Lung (tissue), 13 donors: ENCODE measurements around the gene CDKN2B. TPM values are rescaled to one million over a fixed set of nuclear protein-coding genes. Genes with fewer than 3 reads are reported as not detected.
"Not testable (repeated sequence)": the region's sequence is repeated elsewhere in the genome, so short reads cannot be mapped to it uniquely, and the experiment has no call there.

Experiments used
- ATAC-seq: fragments of 200-7000 bp; cut with Tn5 transposase; one replicate; pipeline ENCODE4 v1.9.1; 2020; ENCODE audit warnings: moderate number of reproducible peaks; ENCODE audit not compliant: insufficient read depth, low FRiP score
- DNase-seq, 3 donors: peaks; one replicate each; pipeline ENCODE4 v3.0.0-alpha.2; 2013 to 2017
- H3K27ac ChIP-seq, 2 donors: one replicate each; pipeline ENCODE4 v1.5.1; 2013; ENCODE audit warnings: mild to moderate bottlenecking in 2 of 2, moderate library complexity in 2 of 2, control low read depth in 1 of 2, inconsistent platforms in 1 of 2, low read depth in 1 of 2, low read length in 1 of 2
- H3K27me3 ChIP-seq, 3 donors: one replicate each; pipeline ENCODE4 v1.5.1; 2013; ENCODE audit warnings: low read length in 2 of 3; ENCODE audit not compliant: control insufficient read depth in 3 of 3, insufficient read depth in 3 of 3
- H3K36me3 ChIP-seq, 4 donors: one replicate each; pipeline ENCODE4 v1.5.1; 2013; ENCODE audit warnings: low read length in 4 of 4, mild to moderate bottlenecking in 1 of 4, moderate library complexity in 1 of 4; ENCODE audit not compliant: control insufficient read depth in 4 of 4, insufficient read depth in 4 of 4
- H3K4me1 ChIP-seq, 5 donors: one replicate each; pipeline ENCODE4 v1.5.1; 2013; ENCODE audit warnings: low read length in 5 of 5, mild to moderate bottlenecking in 2 of 5, moderate library complexity in 1 of 5; ENCODE audit not compliant: control insufficient read depth in 5 of 5, insufficient read depth in 5 of 5
- H3K4me3 ChIP-seq: one replicate; pipeline ENCODE4 v1.5.1; 2013; ENCODE audit warnings: mild to moderate bottlenecking, control low read depth, moderate library complexity
- H3K9ac ChIP-seq, 2 donors: one replicate each; pipeline ENCODE4 v1.5.1; 2013; ENCODE audit warnings: low read length in 2 of 2, control low read depth in 1 of 2; ENCODE audit not compliant: insufficient read depth in 1 of 2
- H3K9me3 ChIP-seq, 4 donors: one replicate each; pipeline ENCODE4 v1.5.1; 2013; ENCODE audit warnings: low read length in 3 of 4, mild to moderate bottlenecking in 1 of 4, moderate library complexity in 1 of 4; ENCODE audit not compliant: control insufficient read depth in 4 of 4, insufficient read depth in 3 of 4
- WGBS, 2 donors: extraction: QIAGEN DNeasy Blood & Tissue Kit; methylation state at CpG; one replicate each; pipeline ENCODE4 v1.1.7; 2013; 5-methylcytosine and 5-hydroxymethylcytosine counted together
- polyA plus RNA-seq, 2 donors: library from polyadenylated mRNA; stranded (reverse); fragments of 200-250 nt; gene quantifications; one replicate each; pipeline ENCODE4 v1.2.1, GENCODE V29; 2013
- small RNA-seq: library from RNA; depleted of rRNA; stranded (forward); fragments of <200 nt; gene quantifications from one replicate; pipeline ENCODE3, GENCODE V24; 2014; ENCODE audit warnings: low replicate concordance
- total RNA-seq, 2 donors: library from RNA; depleted of rRNA in 1 of 2; stranded (reverse); fragments of >200 nt in 1 of 2; gene quantifications; one replicate each; pipeline ENCODE4 v1.2.1, GENCODE V29; 2014 to 2021
- TF ChIP-seq, protein P1 (sequence below): IDR thresholded peaks from 2 replicates; pipeline ENCODE4 v1.5.1; 2012; ENCODE audit warnings: mild to moderate bottlenecking; ENCODE audit errors: control extremely low read depth, extremely low read depth
- donor health status: control.
- donor health status: control.
- donor health status: Bipolar disorder and iron deficiency.
- donor health status: healthy.
- donor health status: DM: yes; HTN: yes; CAD: no.

Gene CDKN2B
- total and polyA plus RNA-seq, 4 donors, result 5.5 to 16.1 (median 11.2) TPM

DNA sequence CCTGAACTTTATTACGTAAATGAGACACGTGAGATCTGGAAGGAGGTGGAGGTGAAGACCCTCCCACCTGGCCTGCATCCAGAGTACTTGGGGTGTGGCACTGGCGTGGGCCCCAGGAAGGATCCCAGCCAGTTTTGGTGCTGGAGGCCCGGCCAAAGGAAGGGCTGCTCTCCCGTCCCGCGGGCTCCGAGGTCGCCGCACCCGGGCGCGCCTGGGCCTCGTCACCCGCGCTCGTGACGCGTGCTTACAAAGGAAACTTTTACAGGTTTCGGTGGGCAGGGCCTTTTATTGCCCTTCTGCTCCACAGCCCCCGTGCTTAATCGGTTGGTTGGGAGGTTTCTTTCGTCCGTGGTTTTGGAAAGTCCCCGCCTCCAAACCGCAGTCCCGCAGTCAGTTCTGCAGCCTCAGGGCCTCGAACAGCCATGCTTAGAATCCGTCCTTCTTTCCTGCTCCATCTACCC is 44.1 kb downstream of the CDKN2B start:
- no peak overlapping the region for H3K27ac ChIP-seq
- H3K4me3 ChIP-seq, result no peak overlapping the region
- DNase-seq (no peak), ATAC-seq (peak; percentile 46)
- H3K9me3 ChIP-seq, result peaks cover 0 to 26% (median 0%) of the 10 kb centered on the region in 4 donors
- 1 to 4% methylated on average over 29 of the region's 29 CpGs for WGBS, 2 donors
- no peaks in the 10 kb centered on the region for H3K36me3 ChIP-seq
- peaks cover 4 to 68% (median 61%) of the 10 kb centered on the region in 3 donors for H3K27me3 ChIP-seq
- TF ChIP-seq, protein P1, sequence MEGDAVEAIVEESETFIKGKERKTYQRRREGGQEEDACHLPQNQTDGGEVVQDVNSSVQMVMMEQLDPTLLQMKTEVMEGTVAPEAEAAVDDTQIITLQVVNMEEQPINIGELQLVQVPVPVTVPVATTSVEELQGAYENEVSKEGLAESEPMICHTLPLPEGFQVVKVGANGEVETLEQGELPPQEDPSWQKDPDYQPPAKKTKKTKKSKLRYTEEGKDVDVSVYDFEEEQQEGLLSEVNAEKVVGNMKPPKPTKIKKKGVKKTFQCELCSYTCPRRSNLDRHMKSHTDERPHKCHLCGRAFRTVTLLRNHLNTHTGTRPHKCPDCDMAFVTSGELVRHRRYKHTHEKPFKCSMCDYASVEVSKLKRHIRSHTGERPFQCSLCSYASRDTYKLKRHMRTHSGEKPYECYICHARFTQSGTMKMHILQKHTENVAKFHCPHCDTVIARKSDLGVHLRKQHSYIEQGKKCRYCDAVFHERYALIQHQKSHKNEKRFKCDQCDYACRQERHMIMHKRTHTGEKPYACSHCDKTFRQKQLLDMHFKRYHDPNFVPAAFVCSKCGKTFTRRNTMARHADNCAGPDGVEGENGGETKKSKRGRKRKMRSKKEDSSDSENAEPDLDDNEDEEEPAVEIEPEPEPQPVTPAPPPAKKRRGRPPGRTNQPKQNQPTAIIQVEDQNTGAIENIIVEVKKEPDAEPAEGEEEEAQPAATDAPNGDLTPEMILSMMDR, result no peak
- H3K4me1 ChIP-seq, result peaks cover 0 to 9% (median 7%) of the 10 kb centered on the region in 5 donors
- no peak overlapping the region for H3K9ac ChIP-seq

DNA sequence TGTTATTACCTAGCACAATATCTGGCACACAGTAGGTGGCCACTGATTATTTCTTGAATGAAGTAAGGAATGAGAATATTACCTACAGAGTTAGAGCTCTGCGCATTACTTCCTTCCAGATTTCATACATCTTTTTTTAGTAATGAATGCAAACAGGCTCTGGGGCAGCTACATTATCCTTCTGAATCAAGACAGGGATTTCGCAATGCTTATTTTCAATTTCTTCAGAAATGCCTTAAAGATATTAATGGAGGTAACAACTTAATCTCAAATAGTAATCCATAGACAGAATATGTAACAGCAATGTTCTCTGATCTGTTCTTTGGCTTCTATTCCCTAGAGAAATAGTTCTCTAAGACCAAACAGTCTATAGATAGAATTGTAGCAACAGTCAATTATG is 47.5 kb downstream of the CDKN2B start:
- ATAC-seq, result no peak
- H3K27ac ChIP-seq, result no peak overlapping the region
- no peak for DNase-seq
- H3K9me3 ChIP-seq, result peaks cover 0 to 12% (median 0%) of the 10 kb centered on the region in 4 donors
- H3K4me3 ChIP-seq, result no peak overlapping the region
- peaks cover 0 to 8% (median 7%) of the 10 kb centered on the region in 5 donors for H3K4me1 ChIP-seq
- no peak overlapping the region for H3K9ac ChIP-seq
- H3K36me3 ChIP-seq, result no peaks in the 10 kb centered on the region
- TF ChIP-seq, protein P1, result no peak
- peaks cover 4 to 41% (median 28%) of the 10 kb centered on the region in 3 donors for H3K27me3 ChIP-seq
- WGBS, 2 donors, result 89 to 93% methylated on average over 2 of the region's 2 CpGs

DNA sequence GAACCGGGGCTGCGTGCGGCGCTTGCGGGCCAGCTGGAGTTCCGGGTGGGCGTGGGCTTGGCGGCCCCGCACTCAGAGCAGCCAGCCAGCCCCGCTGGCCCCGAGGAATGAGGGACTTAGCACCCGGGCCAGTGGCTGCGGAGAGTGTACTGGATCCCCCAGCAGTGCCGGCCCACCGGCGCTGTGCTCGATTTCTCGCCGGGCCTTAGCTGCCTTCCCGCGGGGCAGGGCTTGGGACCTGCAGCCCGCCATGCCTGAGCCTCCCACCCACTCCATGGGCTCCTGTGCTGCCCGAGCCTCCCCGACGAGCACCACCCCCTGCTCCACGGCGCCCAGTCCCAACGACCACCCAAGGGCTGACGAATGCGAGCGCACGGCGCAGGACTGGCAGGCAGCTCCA is 49.8 kb downstream of the CDKN2B start:
- H3K4me3 ChIP-seq, DNase-seq, H3K9ac ChIP-seq, H3K9me3 ChIP-seq, H3K4me1 ChIP-seq, H3K36me3 ChIP-seq, ATAC-seq, H3K27ac ChIP-seq: not testable (repeated sequence)
- 89 to 91% methylated on average over 21 to 32 of the region's 33 CpGs for WGBS, 2 donors
- peaks cover 0 to 21% (median 8%) of the 10 kb centered on the region in 3 donors for H3K27me3 ChIP-seq

DNA sequence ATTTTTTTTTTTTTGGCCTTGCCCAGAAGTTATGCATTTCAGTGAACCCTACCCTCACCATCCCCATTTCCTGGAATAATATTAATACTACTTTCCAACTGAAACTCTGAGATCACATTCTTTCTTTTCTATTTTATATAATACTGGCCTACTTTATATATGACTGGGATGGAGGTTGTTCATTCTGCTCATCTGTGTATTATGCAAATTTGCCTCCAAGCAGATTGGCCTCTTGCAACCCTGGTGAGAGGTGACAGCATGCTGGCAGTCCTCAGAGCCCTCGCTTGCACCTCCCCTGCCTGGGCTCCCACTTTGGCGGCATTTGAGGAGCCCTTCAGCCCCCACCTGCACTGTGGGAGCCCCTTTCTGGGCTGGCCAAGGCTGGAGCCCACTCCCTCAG is 50.3 kb downstream of the CDKN2B start:
- H3K4me3 ChIP-seq, result no peak overlapping the region
- no peak overlapping the region for H3K9ac ChIP-seq
- DNase-seq (no peak), ATAC-seq (no peak)
- H3K27me3 ChIP-seq, result peaks cover 0 to 17% (median 8%) of the 10 kb centered on the region in 3 donors
- H3K4me1 ChIP-seq, result no peaks in the 10 kb centered on the region
- no peaks in the 10 kb centered on the region for H3K9me3 ChIP-seq
- no peaks in the 10 kb centered on the region for H3K36me3 ChIP-seq
- WGBS, 2 donors, result 79 to 81% methylated on average over 2 of the region's 2 CpGs
- TF ChIP-seq, protein P1, result no peak
- no peak overlapping the region for H3K27ac ChIP-seq

Small RNA genes within 50 kb of the gene (small RNA-seq; reads per million reads assigned to genes)
- not detected for gene RF02045

Other genes with a start within 250 kb of the CDKN2B start
- gene MTAP, start 206.7 kb downstream of the CDKN2B start, total RNA-seq, result 10 to 100 TPM; 26.4 to 31.5 TPM
- gene MTAP, start 206.7 kb downstream of the CDKN2B start, polyA plus RNA-seq, result 10 to 100 TPM in 1 of 2 donors, 1 to 10 TPM in 1; 10.0 to 11.1 TPM
- 1 to 10 TPM in 1 of 2 donors, under 1 TPM in 1; 0.54 to 4.8 TPM for gene CDKN2A, start 14.9 kb downstream of the CDKN2B start, total RNA-seq
- 1 to 10 TPM; 1.0 to 1.2 TPM for gene CDKN2A, start 14.9 kb downstream of the CDKN2B start, polyA plus RNA-seq
- gene CDKN2B-AS1, start 14.5 kb downstream of the CDKN2B start, total RNA-seq, result 1 to 10 TPM in 1 of 2 donors, under 1 TPM in 1; 0.57 to 1.2 TPM
- under 1 TPM; 0.32 to 0.61 TPM for gene CDKN2B-AS1, start 14.5 kb downstream of the CDKN2B start, polyA plus RNA-seq